ENCODE measurements around the gene PIEZO1. TPM values are rescaled to one million over a fixed set of nuclear protein-coding genes. Genes with fewer than 3 reads are reported as not detected.

PIEZO1 gene
- total RNA-seq, 1 experiment from 2014 or later, result 71.1 TPM

DNA sequence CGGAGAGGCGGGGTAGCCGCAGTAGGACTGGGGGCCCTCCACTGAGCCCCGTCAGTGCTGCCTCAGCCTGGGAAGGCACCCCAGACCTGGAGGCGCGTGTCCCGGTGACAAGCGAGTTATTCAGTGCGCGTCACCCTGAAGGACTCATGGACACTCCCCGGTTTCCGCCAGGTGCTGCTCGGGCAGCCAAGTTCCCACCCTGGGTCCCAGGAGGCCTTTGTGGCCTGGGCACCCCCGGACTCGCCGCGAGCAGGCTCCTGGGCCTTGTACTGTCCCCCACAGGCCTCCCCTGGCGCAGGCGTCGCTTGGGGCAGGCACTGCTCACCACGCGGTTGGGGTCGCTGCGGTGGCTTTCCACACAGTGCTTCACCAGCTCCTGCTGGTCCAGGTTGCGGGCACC, 86.4 kb downstream of the PIEZO1 start:
- no peak overlapping the region for H3K23ac ChIP-seq (ENCODE audit: insufficient read length, low read depth, low read length)
- H2AFZ ChIP-seq (ENCODE audit: low read length), result no peak overlapping the region
- Mint-ChIP-seq H3K27ac (no peak overlapping the region), H3K4me3 (no peak overlapping the region), H3K36me3 (ENCODE audit: insufficient read depth in 1 of 3, low read depth in 3 of 3) (peaks cover 2 to 15% (median 14%) of the 10 kb centered on the region in 3 experiments; a peak in 5 of 7 replicates), H3K4me1 (no peaks in the 10 kb centered on the region), H3K9me3 (no peaks in the 10 kb centered on the region), H3K27me3 (ENCODE audit: low read depth) (no peaks in the 10 kb centered on the region)
- no peak overlapping the region for H3K9ac ChIP-seq (ENCODE audit: extremely low read depth, insufficient read length, low read length)
- no peak overlapping the region for H2BK5ac ChIP-seq (ENCODE audit: insufficient read length, low read length)
- H3K14ac ChIP-seq (ENCODE audit: insufficient read depth, low read length), result no peak overlapping the region
- H3K79me1 ChIP-seq (ENCODE audit: insufficient read depth, low read depth, low read length, poor library complexity, severe bottlenecking), result peaks cover 4% of the 10 kb centered on the region
- no peaks in the 10 kb centered on the region for H4K20me1 ChIP-seq (ENCODE audit: control insufficient read depth, insufficient read depth, insufficient read length)
- no peak overlapping the region for H3K18ac ChIP-seq (ENCODE audit: insufficient read length, low read depth, low read length)
- no peak overlapping the region for H4K5ac ChIP-seq (ENCODE audit: insufficient read length, low read depth, low read length)
- H3K79me2 ChIP-seq (ENCODE audit: insufficient read depth, low read length), result no peaks in the 10 kb centered on the region
- no peak overlapping the region for H4K91ac ChIP-seq (ENCODE audit: insufficient read length, low read depth, low read length)
- H3T11ph ChIP-seq (ENCODE audit: low read length), result no peak overlapping the region
- no peak overlapping the region for H2BK120ac ChIP-seq (ENCODE audit: low read depth, low read length, poor library complexity, severe bottlenecking)
- no peaks in the 10 kb centered on the region for H3K27me3 ChIP-seq (ENCODE audit: insufficient read depth, low read length)
- H3K27ac ChIP-seq (ENCODE audit: insufficient read length, low read depth, low read length), result no peak overlapping the region
- no peak overlapping the region for H2BK12ac ChIP-seq (ENCODE audit: insufficient read length, low read depth, low read length)
- H3K23me2 ChIP-seq (ENCODE audit: insufficient read length, low read depth, low read length, poor library complexity, severe bottlenecking), result peaks cover 3% of the 10 kb centered on the region
- H3K4ac ChIP-seq (ENCODE audit: low read depth, low read length), result no peak overlapping the region
- H2AK5ac ChIP-seq (ENCODE audit: insufficient read length, low read length), result no peak overlapping the region
- no peaks in the 10 kb centered on the region for H3K4me1 ChIP-seq (ENCODE audit: insufficient read depth, low read length)
- H2BK15ac ChIP-seq (ENCODE audit: low read depth, low read length), result no peak overlapping the region
- no peak overlapping the region for H3K56ac ChIP-seq (ENCODE audit: insufficient read length, low read depth, low read length)
- H3K9me3 ChIP-seq (ENCODE audit: control insufficient read depth, low read depth, low read length), result no peaks in the 10 kb centered on the region
- no peak overlapping the region for H3K4me2 ChIP-seq (ENCODE audit: insufficient read depth, insufficient read length, low read length)
- DNase-seq, result no peak
- no CpG with 5 or more reads among the region's 25 CpGs for WGBS (ENCODE audit: extremely low coverage, insufficient read length, low lambda C conversion rate)
- no peak overlapping the region for H4K8ac ChIP-seq (replicated peaks; ENCODE audit: insufficient read length, low read depth, low read length)
- no peak for TF ChIP-seq CTCF (conservative IDR thresholded peaks at IDR 0.05)
- no peak overlapping the region for H2BK20ac ChIP-seq (ENCODE audit: low read depth, low read length, poor library complexity, severe bottlenecking)
